ENCODE measurements around the gene DCLRE1A. TPM values are rescaled to one million over a fixed set of nuclear protein-coding genes. Genes with fewer than 3 reads are reported as not detected.

DCLRE1A gene
- total RNA-seq, 1 donor from 2014 or later: 6.8 TPM

GRCh38 chr10:113802997-113803396, 50.9 kb downstream of the DCLRE1A start:
- H3K4me3 ChIP-seq (ENCODE audit: low read depth, low read length): no peak overlapping the region
- no peak for FAIRE-seq
- DNase-seq (ENCODE audit: low read depth): peak; percentile 7
- no peaks in the 10 kb centered on the region for H3K27me3 ChIP-seq (ENCODE audit: control insufficient read depth, insufficient read depth, low read length)
- no peaks in the 10 kb centered on the region for H3K36me3 ChIP-seq (ENCODE audit: control insufficient read depth, insufficient read depth, low read length)
- no peak for TF ChIP-seq CTCF (IDR thresholded peaks at IDR 0.05; ENCODE audit: insufficient read depth, low read length, severe bottlenecking)

GRCh38 chr10:113801569-113801968, 52.3 kb downstream of the DCLRE1A start:
- no peak overlapping the region for H3K4me3 ChIP-seq (ENCODE audit: low read depth, low read length)
- FAIRE-seq (no peak), DNase-seq (ENCODE audit: low read depth) (no peak)
- H3K27me3 ChIP-seq (ENCODE audit: control insufficient read depth, insufficient read depth, low read length): no peaks in the 10 kb centered on the region
- no peak for TF ChIP-seq CTCF (IDR thresholded peaks at IDR 0.05; ENCODE audit: insufficient read depth, low read length, severe bottlenecking)
- no peaks in the 10 kb centered on the region for H3K36me3 ChIP-seq (ENCODE audit: control insufficient read depth, insufficient read depth, low read length)

- FAIRE-seq: no peak
These were observed 62.2 kb downstream of the DCLRE1A start for GRCh38 chr10:113791691-113792090.

DNA sequence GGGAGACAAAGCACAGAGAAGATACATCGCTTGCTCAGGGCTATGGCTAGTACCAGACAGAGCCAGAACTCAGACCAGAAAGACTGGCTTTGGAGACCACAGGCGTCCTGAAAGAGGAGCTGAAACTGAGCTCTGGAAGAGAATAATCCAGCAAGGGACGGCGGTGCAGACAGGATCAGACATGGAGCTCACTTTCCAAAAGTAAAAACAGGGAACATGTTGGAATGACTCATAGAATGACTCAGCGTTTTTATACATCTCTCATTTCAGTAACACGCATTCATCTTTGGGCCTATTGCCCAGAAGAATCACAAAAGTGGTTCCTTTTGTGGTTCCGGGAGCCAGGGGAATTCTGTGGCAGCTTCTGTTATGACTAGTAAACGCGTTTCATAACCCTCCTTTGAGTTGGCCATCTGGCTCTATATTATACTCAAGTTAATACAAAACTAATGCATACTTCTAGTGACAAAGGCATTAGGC, 65.2 kb downstream of the DCLRE1A start:
- no peaks in the 10 kb centered on the region for H3K27me3 ChIP-seq (ENCODE audit: control insufficient read depth, insufficient read depth, low read length)
- TF ChIP-seq CTCF (IDR thresholded peaks at IDR 0.05; ENCODE audit: insufficient read depth, low read length, severe bottlenecking): no peak
- FAIRE-seq: peak; percentile 96
- H3K4me3 ChIP-seq (ENCODE audit: low read depth, low read length): no peak overlapping the region
- H3K36me3 ChIP-seq (ENCODE audit: control insufficient read depth, insufficient read depth, low read length): no peaks in the 10 kb centered on the region
- DNase-seq (ENCODE audit: low read depth): peak; percentile 98

More at GRCh38 chr10:113791691-113792090, 62.2 kb downstream of the DCLRE1A start:
- Histone ChIP-seq H3K27me3 (ENCODE audit: control insufficient read depth, insufficient read depth, low read length) (no peaks in the 10 kb centered on the region), H3K4me3 (ENCODE audit: low read depth, low read length) (no peak overlapping the region), H3K36me3 (ENCODE audit: control insufficient read depth, insufficient read depth, low read length) (no peaks in the 10 kb centered on the region)
- TF ChIP-seq CTCF (IDR thresholded peaks at IDR 0.05; ENCODE audit: insufficient read depth, low read length, severe bottlenecking): no peak
- DNase-seq (ENCODE audit: low read depth): no peak

Other genes starting within 250 kb of the DCLRE1A start
- not detected in 2 replicates for gene NRAP, start 190.0 kb downstream of the DCLRE1A start, total RNA-seq
- 10.0 and 12.8 TPM in 2 replicates for gene CASP7, start 174.2 kb downstream of the DCLRE1A start, total RNA-seq
- gene PLEKHS1, start 102.4 kb downstream of the DCLRE1A start, total RNA-seq: not detected in 2 replicates
- gene NHLRC2, start 579 bp upstream of the DCLRE1A start, total RNA-seq: 9.5 and 13.4 TPM in 2 replicates
- 1.8 and 2.2 TPM in 2 replicates for gene ADRB1, start 189.8 kb upstream of the DCLRE1A start, total RNA-seq